Subcutaneous abdominal adipose tissue (tissue), 5 donors: Measurements from ENCODE around the gene NEK4.

Experiments
- H3K27ac ChIP-seq: one replicate; pipeline ENCODE4 v1.7.0; 2013; ENCODE audit warnings: low read depth, mild to moderate bottlenecking, inconsistent platforms, low read length, moderate library complexity
- H3K27me3 ChIP-seq, 5 donors: one replicate each; pipeline ENCODE4 v1.7.0; 2013; ENCODE audit warnings: low read length in 5 of 5, inconsistent platforms in 1 of 5; ENCODE audit not compliant: control insufficient read depth in 5 of 5, insufficient read depth in 4 of 5
- H3K36me3 ChIP-seq, 5 donors: one replicate each; pipeline ENCODE4 v1.7.0; 2013; ENCODE audit warnings: low read length in 5 of 5; ENCODE audit not compliant: control insufficient read depth in 5 of 5, insufficient read depth in 5 of 5
- H3K4me1 ChIP-seq, 5 donors: one replicate each; pipeline ENCODE4 v1.7.0; 2013; ENCODE audit warnings: low read length in 5 of 5, mild to moderate bottlenecking in 3 of 5, moderate library complexity in 1 of 5; ENCODE audit not compliant: control insufficient read depth in 5 of 5, insufficient read depth in 5 of 5
- H3K4me3 ChIP-seq, 5 donors: one replicate each; pipeline ENCODE4 v1.7.0; 2013; ENCODE audit warnings: low read length in 5 of 5, low read depth in 1 of 5
- H3K9ac ChIP-seq, 5 donors: one replicate each; pipeline ENCODE4 v1.7.0; 2013; ENCODE audit warnings: low read length in 5 of 5, mild to moderate bottlenecking in 4 of 5, moderate library complexity in 3 of 5
- H3K9me3 ChIP-seq, 5 donors: one replicate each; pipeline ENCODE4 v1.7.0; 2013; ENCODE audit warnings: low read length in 5 of 5; ENCODE audit not compliant: control insufficient read depth in 5 of 5
- donor health status: healthy.
- donor health status: healthy.
- donor health status: healthy.
- donor health status: healthy.
- donor health status: healthy.

NEK4 gene

GRCh38 chr3:52770496-52771333, at the start of gene NEK4:
Gene NEK4, minus strand, starts transcription at chr3:52770940. Its CDS starts 194 bp downstream, at chr3:52770746.
- Histone ChIP-seq H3K4me3 (peak within 1 kb of the TSS; percentile 82 to 99 (median 89)), H3K9me3 (no peaks in the 10 kb centered on the region), H3K36me3 (peaks cover 10 to 13% (median 11%) of the 10 kb centered on the region in 5 donors), H3K27me3 (no peaks in the 10 kb centered on the region), H3K9ac (peak within 1 kb of the TSS; percentile 72 to 93 (median 92)), H3K4me1 (peaks cover 4 to 21% (median 19%) of the 10 kb centered on the region in 5 donors), H3K27ac (peak within 1 kb of the TSS; percentile 72)

GRCh38 chr3:52819936-52820335, 49.2 kb upstream of the NEK4 start:
- Histone ChIP-seq H3K27me3 (no peaks in the 10 kb centered on the region), H3K4me3 (no peak overlapping the region), H3K36me3 (peaks cover 0 to 13% (median 6%) of the 10 kb centered on the region in 5 donors), H3K27ac (no peak overlapping the region), H3K9ac (no peak overlapping the region), H3K4me1 (peaks cover 0 to 2% (median 0%) of the 10 kb centered on the region in 5 donors), H3K9me3 (no peaks in the 10 kb centered on the region)

- Histone ChIP-seq H3K4me1 (peaks cover 0 to 2% (median 0%) of the 10 kb centered on the region in 5 donors), H3K36me3 (no peaks in the 10 kb centered on the region), H3K27ac (no peak overlapping the region), H3K27me3 (no peaks in the 10 kb centered on the region), H3K4me3 (no peak overlapping the region), H3K9ac (no peak overlapping the region), H3K9me3 (no peaks in the 10 kb centered on the region)
Observed at GRCh38 chr3:52817860-52818259, 47.1 kb upstream of the NEK4 start.

- Histone ChIP-seq H3K36me3 (no peaks in the 10 kb centered on the region), H3K4me3 (no peak overlapping the region), H3K9me3 (no peaks in the 10 kb centered on the region), H3K4me1 (peaks cover 0 to 2% (median 0%) of the 10 kb centered on the region in 5 donors), H3K9ac (no peak overlapping the region), H3K27me3 (no peaks in the 10 kb centered on the region), H3K27ac (no peak overlapping the region)
Observed at GRCh38 chr3:52817221-52817620, 46.5 kb upstream of the NEK4 start.

- no peak overlapping the region for H3K4me3 ChIP-seq
- no peak overlapping the region for H3K9ac ChIP-seq
- H3K27me3 ChIP-seq, result no peaks in the 10 kb centered on the region
- no peaks in the 10 kb centered on the region for H3K9me3 ChIP-seq
- no peak overlapping the region for H3K27ac ChIP-seq
- no peaks in the 10 kb centered on the region for H3K36me3 ChIP-seq
- H3K4me1 ChIP-seq, result peaks cover 0 to 2% (median 0%) of the 10 kb centered on the region in 5 donors
Observed at GRCh38 chr3:52816654-52817053, 45.9 kb upstream of the NEK4 start.

- Histone ChIP-seq H3K36me3 (no peaks in the 10 kb centered on the region), H3K4me1 (no peaks in the 10 kb centered on the region), H3K9me3 (no peaks in the 10 kb centered on the region), H3K9ac (no peak overlapping the region), H3K27me3 (no peaks in the 10 kb centered on the region), H3K27ac (no peak overlapping the region), H3K4me3 (no peak overlapping the region)
Observed at GRCh38 chr3:52816199-52816598, 45.5 kb upstream of the NEK4 start.

GRCh38 chr3:52813810-52814209, 43.1 kb upstream of the NEK4 start:
- Histone ChIP-seq H3K9ac (no peak overlapping the region), H3K4me3 (no peak overlapping the region), H3K9me3 (no peaks in the 10 kb centered on the region), H3K4me1 (no peaks in the 10 kb centered on the region), H3K36me3 (no peaks in the 10 kb centered on the region), H3K27me3 (peaks cover 0 to 7% (median 4%) of the 10 kb centered on the region in 5 donors), H3K27ac (no peak overlapping the region)

DNA sequence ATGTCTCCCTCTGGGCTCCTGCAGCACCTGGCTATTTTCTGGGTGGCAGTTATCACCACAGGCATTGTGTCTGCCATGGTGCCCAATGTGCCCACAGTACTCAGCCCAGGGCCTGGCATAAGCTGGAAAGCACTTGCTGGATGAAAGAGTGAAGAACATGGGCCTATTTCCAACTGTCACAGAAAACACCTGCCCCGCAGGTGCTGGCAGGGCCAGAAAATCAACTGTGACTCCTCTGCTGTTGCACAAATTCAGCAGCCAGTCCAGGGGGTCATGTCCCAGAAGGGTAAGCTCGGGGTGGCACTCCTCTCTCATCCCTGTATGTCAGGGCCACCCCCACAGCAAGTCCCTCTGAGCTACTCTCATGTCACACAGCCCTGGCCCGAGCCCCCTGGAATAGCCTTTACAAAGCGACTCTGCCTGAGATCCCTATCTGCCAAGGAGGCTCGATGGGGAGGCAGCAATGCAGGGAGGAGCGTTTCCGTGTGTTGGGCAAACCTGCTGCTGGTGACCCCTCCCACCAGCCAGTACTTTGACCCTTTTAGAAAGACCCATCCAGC, 40.8 kb upstream of the NEK4 start:
- Histone ChIP-seq H3K36me3 (no peaks in the 10 kb centered on the region), H3K27me3 (peaks cover 0 to 16% (median 5%) of the 10 kb centered on the region in 5 donors), H3K9me3 (no peaks in the 10 kb centered on the region), H3K9ac (no peak overlapping the region), H3K4me1 (no peaks in the 10 kb centered on the region), H3K4me3 (no peak overlapping the region), H3K27ac (no peak overlapping the region)

DNA sequence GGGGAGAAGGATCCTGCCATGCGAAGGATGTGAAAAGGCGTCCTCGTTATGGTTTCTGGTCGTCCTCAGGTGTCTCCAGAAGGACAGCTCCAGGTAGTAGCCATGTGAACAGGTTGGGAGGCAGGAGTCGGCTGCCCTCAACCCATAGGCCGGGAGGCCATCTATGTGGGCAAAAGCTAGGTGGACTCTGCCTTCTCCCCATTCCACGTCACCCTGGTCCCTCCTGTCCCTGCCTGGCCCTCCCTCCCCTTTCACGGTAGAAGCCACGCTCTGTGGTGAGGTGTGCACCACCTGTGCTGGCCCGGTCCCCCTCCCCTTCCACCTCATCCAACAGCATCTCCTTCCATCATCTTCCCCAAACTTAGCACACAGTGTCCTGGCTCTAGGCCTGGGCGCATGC, 40.2 kb upstream of the NEK4 start:
- peaks cover 0 to 17% (median 5%) of the 10 kb centered on the region in 5 donors for H3K27me3 ChIP-seq
- no peak overlapping the region for H3K27ac ChIP-seq

DNA sequence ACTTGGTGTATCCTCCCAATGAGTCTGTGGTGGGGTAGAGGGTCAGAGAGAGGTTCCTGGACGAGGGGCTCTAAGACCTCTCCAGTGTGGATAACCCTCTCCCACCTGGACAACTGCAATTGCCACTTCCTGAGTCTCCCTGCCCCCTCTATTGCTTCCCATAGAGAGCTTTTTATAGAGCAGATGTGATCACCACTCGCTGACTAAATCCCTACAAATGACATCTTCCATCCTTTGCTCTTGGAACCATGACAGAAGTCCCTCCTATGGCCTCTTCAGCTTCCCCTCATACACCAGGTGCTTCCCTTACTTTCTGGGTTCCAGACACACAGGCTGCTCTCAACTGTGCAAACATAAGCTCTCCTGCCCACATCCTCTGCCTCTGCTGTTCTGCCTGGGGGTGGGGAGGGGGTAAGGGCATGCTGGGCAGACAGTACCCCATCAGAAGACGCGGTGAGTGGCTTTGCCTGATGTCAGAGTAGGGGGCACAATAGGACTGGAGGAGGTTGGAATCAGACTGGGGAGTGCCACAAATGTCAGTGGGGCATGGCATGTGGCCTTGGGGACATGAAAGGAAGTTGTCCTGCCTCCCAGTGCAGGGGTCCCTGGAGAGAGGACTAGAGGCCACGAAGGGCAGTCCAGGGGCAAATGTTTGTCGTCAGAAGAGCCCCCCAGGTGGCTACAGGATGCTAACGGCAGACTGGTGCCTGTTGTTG, 39.1 kb upstream of the NEK4 start:
- Histone ChIP-seq H3K36me3 (no peaks in the 10 kb centered on the region), H3K9ac (no peak overlapping the region), H3K9me3 (no peaks in the 10 kb centered on the region), H3K27ac (no peak overlapping the region), H3K4me3 (no peak overlapping the region), H3K4me1 (no peaks in the 10 kb centered on the region), H3K27me3 (peaks cover 0 to 17% (median 8%) of the 10 kb centered on the region in 5 donors)

More for the DNA sequence above, 40.2 kb upstream of the NEK4 start:
- H3K36me3 ChIP-seq, result no peaks in the 10 kb centered on the region
- H3K4me3 ChIP-seq, result no peak overlapping the region
- no peak overlapping the region for H3K9ac ChIP-seq
- no peaks in the 10 kb centered on the region for H3K4me1 ChIP-seq
- no peaks in the 10 kb centered on the region for H3K9me3 ChIP-seq
